Suppressor macrophage treated with lipopolysaccharide for 4 hours (primary cell): ENCODE results near the gene BMP6.

ENCODE experiments used
- DNase-seq: peaks from one replicate; pipeline ENCODE4 v3.0.0-alpha.2; 2020

BMP6 gene

DNA sequence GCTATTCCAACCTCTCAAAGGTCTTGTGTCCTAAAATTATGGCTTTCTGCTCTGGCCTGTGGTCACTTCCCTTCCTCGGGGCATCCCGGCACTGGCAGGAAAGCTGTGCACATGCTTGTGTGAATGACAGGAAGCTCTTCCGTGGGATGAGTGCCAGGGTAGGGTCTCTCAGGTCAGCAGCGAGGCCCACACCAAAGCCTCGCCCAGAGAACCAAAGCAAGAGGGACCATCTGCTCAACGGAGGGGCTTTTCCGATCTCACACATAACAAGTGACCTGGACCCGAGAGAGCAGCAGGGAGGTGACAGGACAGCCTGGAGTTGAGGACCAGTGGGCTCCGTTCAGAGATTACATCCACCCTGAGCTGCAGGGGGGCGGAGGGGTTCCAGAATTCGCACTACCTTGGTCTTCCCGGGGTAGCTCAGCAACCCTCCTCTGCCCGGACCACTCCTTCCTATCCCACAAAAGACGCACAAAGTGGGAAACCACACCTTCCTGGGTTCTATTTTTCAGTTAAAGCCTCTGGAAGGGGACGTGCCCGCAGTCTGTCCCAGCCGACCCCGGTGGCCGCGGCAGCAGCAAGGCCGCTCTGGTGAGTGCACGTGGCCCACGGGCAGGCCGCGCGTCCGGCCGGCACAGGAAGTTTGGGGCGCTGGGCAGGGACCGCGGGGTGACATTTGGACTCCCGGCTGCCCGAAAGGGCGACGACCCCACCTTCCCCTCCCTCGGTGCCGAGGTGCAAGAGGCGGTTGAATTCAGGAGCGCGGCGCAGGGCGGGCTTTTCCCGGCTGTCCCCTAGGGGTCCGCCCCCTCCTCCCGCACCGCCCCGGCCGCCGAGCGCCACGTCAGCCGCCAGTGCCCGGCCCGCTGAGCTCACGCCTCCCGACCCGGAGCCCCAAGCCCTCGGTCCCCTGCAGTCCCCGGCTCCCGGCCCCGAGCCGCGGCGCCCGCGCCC lies 183.7 kb downstream of the BMP6 start:
- DNase-seq, result peak; percentile 54

DNA sequence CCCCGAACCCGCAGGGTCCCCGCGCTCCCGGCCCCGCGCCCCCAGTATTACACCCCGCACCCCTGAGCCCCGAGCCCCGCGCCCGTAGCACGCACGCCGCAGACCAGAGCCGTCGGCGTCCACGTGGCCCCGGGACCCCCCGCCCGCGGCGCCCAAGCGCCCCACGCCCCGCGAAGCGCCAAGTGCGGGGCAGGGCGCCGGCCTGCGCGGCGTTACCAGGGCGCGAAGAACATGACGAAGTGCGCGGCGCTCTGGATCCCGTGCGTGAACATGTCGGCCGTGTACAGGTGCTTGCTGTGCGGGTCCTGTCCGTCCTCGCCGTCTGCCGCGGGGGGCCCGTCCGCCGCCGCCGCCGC lies 184.4 kb downstream of the BMP6 start:
- no peak for DNase-seq

DNA sequence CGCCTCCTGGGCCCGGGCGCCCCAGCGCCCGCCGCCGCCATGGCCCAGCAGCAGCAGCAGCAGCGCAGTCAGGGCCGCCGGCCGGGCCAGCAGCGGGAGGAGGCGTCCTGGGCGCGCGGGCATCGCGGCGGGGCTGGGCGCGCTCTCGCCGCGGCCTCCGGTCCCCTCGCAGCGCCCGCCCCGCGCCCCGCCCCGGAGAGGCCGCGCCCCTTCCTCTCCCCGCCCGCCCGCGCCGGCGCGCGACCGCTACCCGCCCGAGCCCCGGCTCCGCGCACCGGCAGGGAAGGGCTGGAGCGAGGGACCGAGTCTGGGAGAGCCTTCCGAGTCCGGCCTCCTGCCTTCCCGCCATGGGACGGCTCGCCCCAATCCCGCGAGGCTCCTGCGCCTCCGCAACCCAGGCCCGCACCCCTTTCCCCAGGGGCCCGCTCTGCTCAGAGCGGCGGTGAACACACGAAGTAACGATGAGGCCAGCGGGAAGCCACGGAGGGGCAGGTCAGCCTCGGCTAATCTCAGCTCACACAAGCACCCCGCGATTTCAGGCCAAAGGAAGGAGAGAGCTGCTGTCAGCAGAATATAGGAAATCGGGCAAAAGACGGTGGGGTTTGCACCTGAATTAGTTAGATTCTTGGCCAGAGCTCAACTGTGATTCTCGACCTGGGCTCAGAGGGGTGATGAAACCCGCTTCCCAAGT lies 184.9 kb downstream of the BMP6 start, which contains the start of gene TXNDC5:
TXNDC5 (minus strand) TSS at position 135 of the 691 bp plus-strand sequence; CDS start at position 123, 12 bp downstream.
- peak; percentile 83 for DNase-seq

DNA sequence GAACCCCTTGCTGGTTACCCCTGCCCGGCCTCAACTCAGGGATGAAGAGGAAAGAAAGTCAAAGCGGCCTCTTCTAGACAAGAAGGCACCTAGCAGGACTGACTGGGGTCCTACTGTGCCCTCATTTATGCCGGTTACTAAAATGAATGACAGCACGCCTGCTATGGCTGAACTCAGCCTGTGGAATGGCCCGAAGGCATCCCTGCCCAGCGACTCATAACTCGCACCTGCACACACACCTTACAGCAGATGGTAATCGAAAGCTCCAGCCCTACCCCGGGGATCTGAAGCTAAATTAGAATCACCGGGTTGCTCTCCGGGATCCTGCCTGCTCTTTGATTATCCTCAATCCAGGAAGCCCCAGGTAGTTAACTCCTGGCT lies 185.4 kb downstream of the BMP6 start:
- no peak for DNase-seq

DNA sequence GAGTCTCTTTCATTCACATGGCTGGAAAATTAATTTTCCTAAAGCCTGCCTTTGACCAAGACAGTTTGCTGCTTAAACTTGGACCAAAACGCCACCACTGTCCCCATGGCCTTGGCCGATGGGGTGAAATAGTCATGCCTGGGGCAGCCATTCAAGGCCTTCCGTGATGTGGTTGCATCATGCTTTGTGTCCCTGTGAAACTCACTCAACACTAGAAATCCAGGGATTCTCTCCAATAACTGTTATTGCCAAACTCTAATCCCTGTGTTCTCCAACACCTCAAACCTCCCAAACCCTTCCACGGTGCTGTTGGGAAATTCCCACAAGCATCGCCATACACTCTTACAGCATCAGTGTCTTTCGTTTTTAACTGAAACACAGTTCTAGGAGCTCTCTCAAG lies 186.1 kb downstream of the BMP6 start:
- no peak for DNase-seq

DNA sequence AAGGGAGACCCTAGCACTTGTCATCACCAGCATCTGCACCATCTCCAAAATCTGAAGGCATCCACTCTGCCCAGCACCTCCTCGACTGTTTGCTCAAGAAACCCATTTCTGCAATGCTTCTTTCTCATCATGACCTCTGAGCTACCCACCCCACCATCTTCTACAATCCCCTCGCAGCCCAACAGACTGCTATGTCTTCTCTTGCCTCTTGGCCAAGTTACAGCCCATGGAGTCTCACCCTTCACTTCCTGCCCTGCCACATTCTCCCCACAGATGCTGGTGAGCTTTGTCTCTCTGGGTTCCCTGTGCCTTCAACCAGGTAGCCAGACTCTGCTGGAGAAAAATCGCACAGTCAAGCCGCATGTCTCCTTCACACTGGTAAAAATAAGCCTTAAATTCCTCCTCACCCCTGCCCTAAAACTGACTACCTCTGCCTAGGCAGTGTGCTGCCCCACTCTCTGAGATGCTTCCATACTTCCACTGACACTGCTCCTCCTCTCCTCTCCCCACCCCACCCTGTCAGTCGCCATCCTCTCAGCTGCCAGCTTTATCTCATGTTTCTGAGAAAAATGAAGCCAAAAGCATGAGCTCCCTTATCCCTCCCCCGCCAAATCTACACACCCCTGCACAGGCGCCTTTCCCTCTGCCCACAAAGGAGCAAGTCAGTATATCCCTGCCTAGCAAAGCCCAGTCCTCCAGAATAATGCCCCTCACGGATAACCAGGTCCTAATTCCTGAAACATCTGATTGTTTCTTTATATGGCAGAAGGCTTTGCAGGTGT lies 187.0 kb downstream of the BMP6 start:
- no peak for DNase-seq

DNA sequence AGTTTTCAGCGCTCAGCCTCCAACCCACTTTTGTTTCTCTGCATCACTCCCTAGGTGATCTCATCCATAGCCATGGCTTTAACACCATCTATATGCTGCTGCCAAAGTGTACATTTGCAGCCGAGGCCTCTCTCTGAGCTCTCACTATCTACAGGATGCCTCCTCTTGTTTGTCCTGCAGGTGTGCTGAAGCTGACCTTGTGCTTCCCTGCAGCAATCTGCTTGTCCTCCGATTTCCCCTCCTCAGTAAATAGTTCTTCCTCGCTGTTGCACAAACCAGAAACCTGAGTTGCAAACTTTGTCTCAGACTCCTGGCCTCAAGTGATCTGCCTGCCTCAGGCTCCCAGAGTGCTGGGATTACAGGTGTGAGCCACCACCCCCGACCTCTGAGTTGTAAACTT lies 188.4 kb downstream of the BMP6 start:
- DNase-seq, result no peak

DNA sequence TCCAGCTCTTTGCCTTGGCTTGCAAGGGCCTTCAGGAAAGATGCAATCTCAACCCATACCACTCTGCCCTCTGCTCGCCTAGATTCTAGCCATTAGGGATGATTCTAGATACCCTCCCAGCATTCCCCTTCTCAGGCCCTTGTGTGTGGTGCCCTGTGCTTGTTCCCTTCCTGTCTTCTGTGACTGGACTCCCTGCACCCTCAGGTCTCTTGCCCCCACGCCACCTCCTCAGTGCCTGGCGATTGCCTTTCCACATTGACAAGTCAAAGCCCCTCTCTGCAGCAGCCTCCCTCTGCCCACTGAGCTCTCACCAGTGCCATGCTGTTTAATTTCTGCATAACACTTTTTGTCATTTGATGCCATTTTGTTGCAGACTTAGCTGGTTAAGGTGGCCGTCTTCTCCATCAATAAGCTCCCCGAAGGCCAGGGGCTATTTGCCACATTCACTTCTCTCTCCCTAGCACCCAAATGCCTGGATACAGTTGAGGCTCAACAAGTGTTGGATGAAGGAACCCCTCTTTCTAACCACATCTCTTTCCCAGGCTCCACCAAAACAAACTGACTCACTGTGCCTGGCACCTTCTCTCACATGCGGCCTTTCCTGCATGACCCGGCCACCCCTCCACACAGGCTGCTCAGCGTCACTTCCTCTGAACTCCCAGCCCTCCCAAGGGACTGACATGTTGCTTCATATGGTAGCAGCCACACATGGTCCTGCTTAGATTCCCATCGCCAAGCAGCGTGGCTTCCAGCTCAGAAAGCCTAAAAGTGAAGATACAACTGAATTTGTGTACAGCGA lies 189.3 kb downstream of the BMP6 start:
- DNase-seq, result no peak

DNA sequence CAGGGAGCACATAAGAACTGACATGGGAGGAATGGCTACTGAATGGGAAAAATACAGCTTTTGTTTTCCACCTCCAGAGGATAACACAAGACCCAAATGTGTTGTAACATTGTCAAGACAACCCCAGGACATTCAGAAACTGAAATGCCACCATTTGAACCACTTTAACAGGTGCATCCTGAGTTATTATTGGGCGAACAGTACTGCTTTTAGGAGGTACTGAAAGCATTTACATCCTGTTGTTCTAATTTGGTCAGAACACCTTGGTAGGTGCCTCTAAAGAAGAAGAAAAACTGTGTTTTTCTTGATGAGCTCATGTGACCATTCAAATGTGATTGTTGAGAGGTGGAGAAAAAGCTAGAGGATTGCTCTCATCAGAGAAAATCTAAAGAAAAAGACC lies 191.1 kb downstream of the BMP6 start:
- DNase-seq, result no peak

DNA sequence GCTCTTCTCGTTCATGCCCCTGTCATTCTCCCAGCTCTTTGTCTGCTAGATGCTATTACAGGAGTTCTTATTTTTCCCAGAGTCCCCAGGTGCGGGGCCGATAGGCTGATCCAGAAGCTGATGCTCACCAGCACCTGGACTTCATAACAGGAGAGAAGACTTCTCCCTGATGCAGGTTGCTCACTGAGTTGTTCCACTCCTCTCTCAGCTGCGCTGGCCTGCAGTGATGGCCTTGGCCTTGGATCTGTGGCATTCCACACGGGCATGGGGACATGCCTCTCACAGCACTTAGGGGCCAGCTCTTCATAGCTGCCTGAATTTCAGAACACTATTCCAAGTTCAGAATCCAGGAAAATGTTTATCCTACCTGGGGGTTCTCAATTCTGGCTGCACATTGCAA lies 191.8 kb downstream of the BMP6 start:
- DNase-seq, result no peak

DNA sequence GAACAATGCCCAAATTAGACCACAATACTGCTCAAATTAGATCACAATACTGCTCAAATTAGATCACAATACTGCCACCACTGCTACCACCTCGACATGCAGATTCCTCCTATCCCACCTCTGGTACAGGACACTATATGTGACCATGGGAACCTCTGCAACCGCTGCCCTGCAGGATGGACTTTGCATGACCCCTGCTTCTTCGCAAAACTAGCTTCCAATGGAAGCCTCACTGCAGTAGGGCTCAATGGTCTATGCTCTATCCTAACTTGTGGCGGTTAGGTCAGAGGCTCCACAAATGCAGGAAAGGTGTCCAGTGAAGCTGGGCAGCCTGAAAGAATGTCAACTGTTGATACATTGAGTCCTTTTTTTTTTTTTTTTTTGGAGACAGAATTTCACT lies 192.5 kb downstream of the BMP6 start:
- no peak for DNase-seq

DNA sequence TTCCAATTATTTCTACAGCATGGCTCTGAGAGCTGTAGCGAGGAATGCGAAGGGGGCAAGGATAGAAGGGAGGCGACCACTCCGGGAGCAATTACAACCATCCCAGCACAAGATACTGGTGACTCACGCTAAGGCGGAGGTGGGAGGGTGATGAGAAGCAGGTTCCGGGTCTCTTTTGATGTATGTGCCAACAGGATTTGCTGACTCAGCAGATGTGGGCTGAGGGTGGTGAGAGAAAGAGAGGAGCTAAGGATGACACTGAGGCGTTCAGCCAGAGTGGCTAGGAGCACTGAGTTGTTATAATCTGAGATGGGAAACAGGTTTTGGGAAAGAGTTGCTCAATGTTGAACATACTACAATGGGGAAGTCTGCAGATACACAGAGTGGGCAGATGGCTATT lies 194.0 kb downstream of the BMP6 start:
- DNase-seq, result peak; percentile 41

DNA sequence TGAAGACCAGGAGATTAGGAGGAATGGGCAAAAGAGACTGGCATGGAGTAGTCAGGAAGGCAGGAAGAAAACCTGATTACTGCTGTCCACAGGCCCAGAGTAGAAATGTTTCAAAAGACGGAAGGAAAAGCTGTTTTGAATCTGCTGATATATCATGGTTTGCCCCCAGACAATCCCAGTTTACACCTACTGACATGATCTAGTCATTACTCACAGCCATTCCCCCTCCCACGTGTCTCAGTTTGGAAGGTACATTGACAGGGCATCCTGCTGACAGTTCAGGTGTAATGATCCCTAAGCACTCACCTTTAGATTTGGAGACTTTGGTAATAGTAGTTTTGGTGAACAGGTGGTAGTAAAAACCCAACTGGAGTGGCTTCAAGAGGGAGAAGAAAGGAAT lies 194.5 kb downstream of the BMP6 start:
- DNase-seq, result no peak

DNA sequence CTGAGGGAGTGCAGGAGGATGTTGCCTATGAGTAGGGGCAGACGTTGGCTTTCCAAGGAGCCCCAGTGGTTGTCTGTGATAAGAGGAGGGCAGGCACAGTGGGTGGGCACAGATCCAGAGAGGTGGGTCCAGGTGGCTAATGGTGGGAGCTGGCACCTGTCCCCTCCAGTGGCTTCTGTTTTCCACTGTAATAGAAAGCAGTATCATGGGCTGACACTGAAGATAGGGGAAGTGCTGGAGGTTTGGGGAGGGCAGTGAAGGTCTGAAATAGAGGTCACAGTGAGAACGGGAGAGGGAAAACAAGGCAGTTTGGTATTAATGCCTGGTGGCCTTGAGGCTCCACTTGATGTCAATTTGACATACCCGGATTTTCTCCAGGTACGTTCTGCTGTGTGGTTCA lies 195.1 kb downstream of the BMP6 start:
- no peak for DNase-seq

DNA sequence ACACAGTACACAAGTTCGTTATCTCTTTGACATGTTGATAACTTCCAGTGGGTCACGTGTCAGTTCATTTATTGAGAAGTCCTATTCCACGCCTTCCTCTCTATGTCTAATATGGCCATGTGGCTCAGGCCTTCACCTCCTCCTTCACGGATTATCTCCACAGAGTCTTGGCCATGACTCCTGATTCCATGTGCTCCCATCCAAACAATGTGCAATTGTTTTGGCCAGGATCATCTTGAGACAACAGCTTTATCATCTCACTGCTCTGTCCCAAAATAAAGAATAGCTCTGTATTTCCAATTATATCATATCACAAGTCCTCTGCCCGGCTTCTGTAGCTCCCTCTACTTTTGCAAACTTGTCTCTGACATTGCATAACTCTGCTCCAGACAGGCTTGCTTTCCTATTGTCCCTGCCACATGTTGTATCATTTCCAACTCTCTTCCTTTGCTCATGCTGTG lies 195.8 kb downstream of the BMP6 start:
- DNase-seq, result no peak

DNA sequence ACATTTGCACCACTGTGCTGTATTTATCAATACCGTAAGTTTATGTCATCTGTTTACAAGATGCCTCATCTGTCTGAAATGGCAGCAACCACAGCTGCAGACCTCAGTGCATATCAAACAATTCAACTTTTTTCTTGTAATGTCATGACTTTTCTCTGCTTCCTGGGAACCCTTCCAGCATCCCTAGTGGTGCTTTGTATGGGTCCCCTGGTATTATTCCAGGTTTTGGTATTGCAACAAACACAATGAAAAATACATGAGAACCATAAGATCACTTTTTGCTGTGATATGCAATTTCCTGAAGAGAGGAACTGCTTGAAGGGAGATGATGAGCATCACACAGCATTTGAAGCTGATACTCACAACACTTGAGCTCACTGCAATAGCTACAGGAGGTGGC lies 196.7 kb downstream of the BMP6 start:
- no peak for DNase-seq

DNA sequence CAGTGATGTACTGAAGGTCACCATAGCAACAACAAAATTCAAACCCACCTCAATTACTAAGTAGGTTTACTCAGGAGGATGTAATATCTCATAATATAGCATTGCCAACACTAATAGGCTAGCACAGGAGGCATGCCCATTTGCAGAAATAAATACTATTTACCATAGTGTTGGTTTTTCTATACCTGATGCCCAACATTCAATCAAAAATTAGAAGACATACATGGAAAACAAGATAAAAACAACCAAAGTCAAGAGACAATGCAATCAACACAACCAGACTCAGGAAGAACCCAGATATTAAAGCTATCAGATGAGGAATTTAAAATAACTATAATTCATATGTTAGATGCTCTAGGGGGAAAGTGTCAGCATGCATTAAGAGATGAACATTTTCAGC lies 199.0 kb downstream of the BMP6 start:
- DNase-seq, result no peak
